Measurements from ENCODE around the gene PLPPR1.
A peak's percentile ranks its signal among the peaks of the same experiment; 100 is the strongest.

GRCh38 chr9:101028346-101029314, at the start of gene PLPPR1:
- peak; percentile 54 for TF ChIP-seq CTCF (CRISPR knock-in tag; IDR thresholded peaks at IDR 0.05)
- TF ChIP-seq PHB2 (IDR thresholded peaks at IDR 0.05; ENCODE audit: partially characterized antibody), result no peak
- TF ChIP-seq POLR2A (IDR thresholded peaks at IDR 0.05; ENCODE audit: insufficient read depth in 1 of 2, low read depth in 2 of 2, low read length in 2 of 2), result peak; percentile 76 to 89
- peak; percentile 44; the same call in 1 of the 2 replicates for TF ChIP-seq ZNF263 (CRISPR knock-in tag; IDR thresholded peaks at IDR 0.05)
- no peak for TF ChIP-seq ZNF282 (IDR thresholded peaks at IDR 0.05; ENCODE audit: partially characterized antibody)
- TF ChIP-seq RXRA (CRISPR knock-in tag; IDR thresholded peaks at IDR 0.05), result no peak
- TF ChIP-seq TAF1 (CRISPR knock-in tag; IDR thresholded peaks at IDR 0.05), result peak; percentile 79
- TF ChIP-seq NONO (IDR thresholded peaks at IDR 0.05), result no peak
- TF ChIP-seq NONO (CRISPR knock-in tag; conservative IDR thresholded peaks at IDR 0.05), result peak; percentile 63
- TF ChIP-seq HIC2 (CRISPR knock-in tag; IDR thresholded peaks at IDR 0.05; ENCODE audit: low read depth), result peak; percentile 32; the same call in 1 of the 2 replicates
- TF ChIP-seq ZFP91 (CRISPR knock-in tag; IDR thresholded peaks at IDR 0.05; ENCODE audit: borderline replicate concordance), result peak; percentile 87; the same call in 1 of the 2 replicates
